Measurements from ENCODE around the gene NXPH1. TPM values are rescaled to one million over a fixed set of nuclear protein-coding genes. Genes with fewer than 3 reads are reported as not detected.
A peak's percentile ranks its signal among the peaks of the same experiment; 100 is the strongest.

NXPH1 gene
- 0.95 TPM for total RNA-seq

- peak; percentile 18 for DNase-seq (ENCODE audit: low spot score)
These were observed at the start of gene NXPH1 for GRCh38 chr7:8433477-8434289. NXPH1 (plus strand) TSS chr7:8433609.

- no peak for DNase-seq (ENCODE audit: low spot score)
These were observed 48.5 kb upstream of the NXPH1 start for GRCh38 chr7:8384901-8385300.

- no peak for DNase-seq (ENCODE audit: low spot score)
These were observed 46.4 kb upstream of the NXPH1 start for GRCh38 chr7:8386926-8387550.

GRCh38 chr7:8387551-8388256, 45.7 kb upstream of the NXPH1 start:
- DNase-seq (ENCODE audit: low spot score) = no peak

- no peak for DNase-seq (ENCODE audit: low spot score)
These were observed 45.2 kb upstream of the NXPH1 start for GRCh38 chr7:8388257-8388625.

GRCh38 chr7:8389593-8390261, 43.7 kb upstream of the NXPH1 start:
- DNase-seq (ENCODE audit: low spot score) = peak; percentile 19

GRCh38 chr7:8390262-8390626, 43.2 kb upstream of the NXPH1 start:
- DNase-seq (ENCODE audit: low spot score) = no peak

GRCh38 chr7:8391353-8392062, 41.9 kb upstream of the NXPH1 start:
- no peak for DNase-seq (ENCODE audit: low spot score)

- DNase-seq (ENCODE audit: low spot score) = no peak
These were observed 37.1 kb upstream of the NXPH1 start for GRCh38 chr7:8396294-8396693.

- DNase-seq (ENCODE audit: low spot score) = no peak
These were observed 24.5 kb upstream of the NXPH1 start for GRCh38 chr7:8408871-8409270.

- DNase-seq (ENCODE audit: low spot score) = no peak
These were observed 22.3 kb upstream of the NXPH1 start for GRCh38 chr7:8411103-8411502.

GRCh38 chr7:8413600-8413999, 19.8 kb upstream of the NXPH1 start:
- DNase-seq (ENCODE audit: low spot score) = no peak

- DNase-seq (ENCODE audit: low spot score) = peak; percentile 59
These were observed 14.7 kb upstream of the NXPH1 start for GRCh38 chr7:8418629-8419245.

GRCh38 chr7:8422177-8422576, 11.2 kb upstream of the NXPH1 start:
- DNase-seq (ENCODE audit: low spot score) = no peak

GRCh38 chr7:8423057-8423456, 10.4 kb upstream of the NXPH1 start:
- DNase-seq (ENCODE audit: low spot score) = no peak

GRCh38 chr7:8425223-8425622, 8.2 kb upstream of the NXPH1 start:
- DNase-seq (ENCODE audit: low spot score) = no peak

- no peak for DNase-seq (ENCODE audit: low spot score)
These were observed 2.8 kb upstream of the NXPH1 start for GRCh38 chr7:8430643-8431042.

- DNase-seq (ENCODE audit: low spot score) = no peak
These were observed 1.0 kb downstream of the NXPH1 start for GRCh38 chr7:8434290-8435002.

GRCh38 chr7:8435095-8435494, 1.7 kb downstream of the NXPH1 start:
- DNase-seq (ENCODE audit: low spot score) = no peak

Measured in mucosa of gallbladder (tissue), 1 donor.